HepG2 (cell line): ENCODE measurements around the gene LRP5.

Experiments
- CTCF ChIP-seq: sonication (generic); formaldehyde crosslinking; IDR thresholded peaks from 2 replicates; pipeline ENCODE4 v1.5.0; 2020; ENCODE audit warnings: mild to moderate bottlenecking, missing genetic modification reagents, moderate library complexity
- HDAC2 ChIP-seq: sonication (generic); formaldehyde crosslinking; IDR thresholded peaks from 2 replicates; pipeline ENCODE4 v1.4.0; 2020; ENCODE audit warnings: missing genetic modification reagents
- KAT7 ChIP-seq: IDR thresholded peaks from 2 replicates; pipeline ENCODE4 v1.6.1; 2018; ENCODE audit warnings: borderline replicate concordance, missing compliant biosample characterization
- PATZ1 ChIP-seq: sonication (generic); formaldehyde crosslinking; IDR thresholded peaks from 2 replicates; pipeline ENCODE4 v1.4.0; 2020; ENCODE audit warnings: missing genetic modification reagents
- RBAK ChIP-seq: sonication (generic); formaldehyde crosslinking; IDR thresholded peaks from 2 replicates; pipeline ENCODE4 v1.5.1; 2020; ENCODE audit warnings: mild to moderate bottlenecking, missing genetic modification reagents
- REST ChIP-seq, 2 experiments: IDR thresholded peaks; 2 replicates each; pipeline ENCODE4 v1.6.1; 2011 to 2012; ENCODE audit warnings: low read length in 2 of 2, borderline replicate concordance in 1 of 2, low read depth in 1 of 2, mild to moderate bottlenecking in 1 of 2, moderate library complexity in 1 of 2
- SIN3B ChIP-seq: fragments of 150-350 bp; IDR thresholded peaks from 2 replicates; pipeline ENCODE4 v1.6.1; 2014; ENCODE audit warnings: low read length
- ZNF691 ChIP-seq: sonication (generic); formaldehyde crosslinking; IDR thresholded peaks from 2 replicates; pipeline ENCODE4 v1.4.0; 2020; ENCODE audit warnings: missing genetic modification reagents, low read depth, mild to moderate bottlenecking, borderline replicate concordance

GRCh38 chr11:68382358-68382998 lies 70.1 kb downstream of the LRP5 start:
- TF ChIP-seq REST (IDR thresholded peaks at IDR 0.05; ENCODE audit: borderline replicate concordance in 1 of 2, low read depth in 1 of 2, low read length in 2 of 2) (no peak), PATZ1 (CRISPR knock-in tag) (no peak), KAT7 (CRISPR knock-in tag) (no peak), SIN3B (no peak), ZNF691 (no peak), CTCF (no peak), RBAK (no peak), HDAC2 (CRISPR knock-in tag) (no peak)
